ENCODE measurements around the gene BTK.
"Not testable (repeated sequence)": the region's sequence is repeated elsewhere in the genome, so short reads cannot be mapped to it uniquely, and the experiment has no call there.

The BTK gene

GRCh38 chrX:101349193-101349562 lies 36.8 kb downstream of the BTK start:
- H3K4me3 ChIP-seq (replicated peaks; ENCODE audit: low read depth, low read length) = peak overlapping the region; percentile 79
- no peak for DNase-seq (ENCODE audit: extremely low read depth, low read depth)
- TF ChIP-seq CTCF (IDR thresholded peaks at IDR 0.05; ENCODE audit: low read depth, low read length, missing control alignments) = no peak

- peak within 1 kb of the TSS; percentile 79 for H3K4me3 ChIP-seq (replicated peaks; ENCODE audit: low read depth, low read length)
- no peak for TF ChIP-seq CTCF (IDR thresholded peaks at IDR 0.05; ENCODE audit: low read depth, low read length, missing control alignments)
- DNase-seq (ENCODE audit: extremely low read depth, low read depth) = peak; percentile 24
Observed at GRCh38 chrX:101348452-101349192, 37.4 kb downstream of the BTK start, which contains the start of gene TIMM8A. Gene TIMM8A, minus strand, starts transcription at chrX:101348742. Its CDS starts 78 bp downstream, at chrX:101348664.

GRCh38 chrX:101347859-101348451 lies 38.0 kb downstream of the BTK start:
- DNase-seq (ENCODE audit: extremely low read depth, low read depth) = no peak
- peak overlapping the region; percentile 79 for H3K4me3 ChIP-seq (replicated peaks; ENCODE audit: low read depth, low read length)
- TF ChIP-seq CTCF (IDR thresholded peaks at IDR 0.05; ENCODE audit: low read depth, low read length, missing control alignments) = no peak

- no peak for DNase-seq (ENCODE audit: extremely low read depth, low read depth)
- H3K4me3 ChIP-seq (replicated peaks; ENCODE audit: low read depth, low read length) = no peak overlapping the region
- no peak for TF ChIP-seq CTCF (IDR thresholded peaks at IDR 0.05; ENCODE audit: low read depth, low read length, missing control alignments)
Observed at GRCh38 chrX:101337776-101338271, 48.2 kb downstream of the BTK start.

- not testable (repeated sequence) for DNase-seq (ENCODE audit: extremely low read depth, low read depth); H3K4me3 ChIP-seq (replicated peaks; ENCODE audit: low read depth, low read length)
Observed at GRCh38 chrX:101334310-101334709, 51.7 kb downstream of the BTK start.

- not testable (repeated sequence) for DNase-seq (ENCODE audit: extremely low read depth, low read depth); H3K4me3 ChIP-seq (replicated peaks; ENCODE audit: low read depth, low read length)
Observed at GRCh38 chrX:101326600-101326999, 59.4 kb downstream of the BTK start.

- no peak for TF ChIP-seq CTCF (IDR thresholded peaks at IDR 0.05; ENCODE audit: low read depth, low read length, missing control alignments)
- no peak for DNase-seq (ENCODE audit: extremely low read depth, low read depth)
Observed at GRCh38 chrX:101303790-101304189, 82.2 kb downstream of the BTK start.

More at GRCh38 chrX:101303790-101304189, 82.2 kb downstream of the BTK start:
- no peak overlapping the region for H3K4me3 ChIP-seq (replicated peaks; ENCODE audit: low read depth, low read length)

Data from HFF-Myc (cell line).